Activated naive CD4-positive, alpha-beta T cell treated with anti-CD3 and anti-CD28 coated beads, Interleukin-2, amount 10 ng/mL, durations not matched to agents 7 days and 5 days (primary cell): Measurements from ENCODE around the gene SCP2.
A peak's percentile ranks its signal among the peaks of the same experiment; 100 is the strongest.
"Not testable (repeated sequence)": the region's sequence is repeated elsewhere in the genome, so short reads cannot be mapped to it uniquely, and the experiment has no call there.

Source experiments
- CTCF ChIA-PET: fragments of 350-600 bp; sonication (Branson Sonifier 250); formaldehyde crosslinking; loops from one replicate; lab custom pipeline; 2021; ENCODE audit warnings: antibody characterized with exemption; lab: Charles Lee
- DNase-seq: peaks from one replicate; pipeline ENCODE4 v3.0.0-alpha.2; 2020
- H3K27ac Mint-ChIP-seq: one replicate; pipeline ENCODE4 v1.8.0; 2021; ENCODE audit warnings: mild to moderate bottlenecking, moderate library complexity, mixed read lengths
- H3K27me3 Mint-ChIP-seq: one replicate; pipeline ENCODE4 v1.8.0; 2021; ENCODE audit warnings: mild to moderate bottlenecking, mixed read lengths
- H3K36me3 Mint-ChIP-seq: one replicate; pipeline ENCODE4 v1.8.0; 2021; ENCODE audit warnings: mixed read lengths
- H3K4me1 Mint-ChIP-seq: one replicate; pipeline ENCODE4 v1.8.0; 2021; ENCODE audit warnings: mixed read lengths
- H3K4me3 Mint-ChIP-seq: one replicate; pipeline ENCODE4 v1.8.0; 2021; ENCODE audit warnings: mild to moderate bottlenecking, moderate library complexity, mixed read lengths
- H3K9me3 Mint-ChIP-seq: one replicate; pipeline ENCODE4 v1.8.0; 2021; ENCODE audit warnings: mixed read lengths

SCP2 gene

DNA sequence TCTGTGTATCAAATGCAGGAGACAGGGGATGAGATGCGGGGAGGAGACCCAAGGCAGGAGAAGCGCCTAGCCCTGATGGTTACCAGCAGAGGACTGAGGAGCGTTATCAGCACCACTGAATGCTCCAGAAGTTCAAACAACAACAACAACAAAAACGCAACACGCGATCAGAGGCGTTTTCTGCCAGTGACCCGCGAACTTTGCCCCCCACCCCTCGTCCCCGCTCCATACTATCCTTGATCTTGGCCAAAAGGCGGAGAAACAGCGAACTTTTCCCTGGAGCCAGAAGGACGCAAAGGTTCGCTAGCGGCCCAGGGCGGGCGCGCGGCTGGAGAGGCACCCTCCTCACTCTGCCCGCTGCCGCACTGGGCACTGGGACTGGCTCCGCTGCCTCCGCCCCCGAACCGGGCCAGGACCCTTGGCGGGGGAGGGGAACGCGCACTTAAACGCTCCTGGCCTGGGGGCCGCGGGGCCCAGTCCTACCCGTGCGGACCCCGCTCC, 6.2 kb upstream of the SCP2 start:
- Mint-ChIP-seq H3K36me3 (no peaks in the 10 kb centered on the region), H3K4me3 (peak overlapping the region; percentile 51), H3K27ac (no peak overlapping the region), H3K4me1 (peaks cover 25% of the 10 kb centered on the region), H3K9me3 (no peaks in the 10 kb centered on the region), H3K27me3 (peaks cover 9% of the 10 kb centered on the region)
- DNase-seq = no peak
- CTCF ChIA-PET = interaction anchor here (1.2 to 1.9 kb wide), 4 partner anchors 16 to 260 kb away, joined by 3 to 8 read pairs (median 6); no protein-coding TSS in a partner anchor

DNA sequence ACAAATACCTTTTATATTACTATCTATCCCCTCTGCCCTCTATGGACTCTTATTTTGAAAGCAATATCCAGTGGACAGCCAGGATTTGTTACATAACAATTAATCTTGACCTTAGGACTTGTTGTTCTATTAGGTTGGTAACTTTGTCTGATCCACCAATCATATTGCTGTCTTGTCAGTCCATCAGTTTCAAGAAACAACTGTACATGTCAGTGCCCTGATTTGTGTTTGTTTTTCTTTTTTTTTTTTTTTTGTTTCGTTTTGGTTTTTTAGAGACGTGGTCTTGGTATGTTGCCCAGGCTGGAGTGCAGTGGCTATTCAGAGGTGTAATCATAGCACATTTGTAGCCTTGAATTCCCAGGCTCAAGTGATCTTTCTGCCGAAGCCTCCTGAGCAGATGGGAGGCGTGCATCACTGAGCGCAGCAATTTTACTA, 1.5 kb upstream of the SCP2 start:
- Mint-ChIP-seq H3K27me3 (peaks cover 20% of the 10 kb centered on the region), H3K27ac (no peak overlapping the region), H3K4me1 (peaks cover 27% of the 10 kb centered on the region), H3K36me3 (peaks cover 1% of the 10 kb centered on the region), H3K9me3 (no peaks in the 10 kb centered on the region), H3K4me3 (no peak overlapping the region)
- CTCF ChIA-PET = no interaction called here
- DNase-seq = no peak

DNA sequence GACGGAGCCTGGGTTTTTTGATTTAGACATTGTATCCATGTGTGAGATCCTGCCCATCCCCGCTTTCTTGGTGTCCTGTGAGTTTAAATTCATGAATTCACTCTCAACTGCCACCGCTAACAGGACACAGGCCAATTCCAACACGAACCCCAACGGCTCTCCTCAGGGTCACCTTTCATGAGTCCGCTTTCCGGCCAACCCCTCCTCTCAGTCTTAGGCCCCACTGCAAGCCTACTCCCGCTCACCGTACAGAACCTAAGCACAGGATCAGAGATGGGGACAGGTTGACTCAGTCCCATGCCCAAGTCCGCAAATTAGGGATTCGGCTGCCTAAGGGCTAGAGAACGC, 238 bp upstream of the SCP2 start:
- H3K27ac Mint-ChIP-seq = no peak overlapping the region
- peaks cover 1% of the 10 kb centered on the region for H3K36me3 Mint-ChIP-seq
- H3K9me3 Mint-ChIP-seq = no peaks in the 10 kb centered on the region
- peak overlapping the region; percentile 75 for H3K4me3 Mint-ChIP-seq
- H3K27me3 Mint-ChIP-seq = peaks cover 20% of the 10 kb centered on the region
- no peak for DNase-seq
- CTCF ChIA-PET = interaction anchor here (0.6 kb wide), 1 partner anchor 86 kb away, joined by 3 read pairs; no protein-coding TSS in a partner anchor
- H3K4me1 Mint-ChIP-seq = peaks cover 19% of the 10 kb centered on the region

DNA sequence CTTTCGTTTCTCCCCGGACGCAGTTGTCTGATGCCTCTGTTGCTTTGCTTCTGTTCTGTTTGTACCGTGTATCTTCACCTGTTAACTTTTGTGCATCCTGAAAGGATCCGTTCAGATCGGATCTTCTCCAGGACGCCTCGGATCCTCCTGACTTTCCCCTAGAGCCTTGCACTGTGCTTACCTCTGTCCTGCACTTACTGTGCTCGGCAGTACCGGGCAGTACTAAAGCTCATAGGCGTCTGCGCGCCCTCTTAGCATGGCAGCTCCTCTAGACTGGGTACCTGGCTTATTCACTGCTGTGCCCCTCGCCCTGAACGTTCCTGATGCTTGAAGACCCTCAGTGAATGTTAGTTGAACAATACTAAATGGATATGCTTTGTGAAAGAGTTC, 934 bp downstream of the SCP2 start:
- peak overlapping the region; percentile 75 for H3K4me3 Mint-ChIP-seq
- H3K27me3 Mint-ChIP-seq = peaks cover 20% of the 10 kb centered on the region
- peaks cover 14% of the 10 kb centered on the region for H3K4me1 Mint-ChIP-seq
- H3K9me3 Mint-ChIP-seq = no peaks in the 10 kb centered on the region
- H3K27ac Mint-ChIP-seq = no peak overlapping the region
- CTCF ChIA-PET = no interaction called here
- DNase-seq = no peak
- peaks cover 1% of the 10 kb centered on the region for H3K36me3 Mint-ChIP-seq

DNA sequence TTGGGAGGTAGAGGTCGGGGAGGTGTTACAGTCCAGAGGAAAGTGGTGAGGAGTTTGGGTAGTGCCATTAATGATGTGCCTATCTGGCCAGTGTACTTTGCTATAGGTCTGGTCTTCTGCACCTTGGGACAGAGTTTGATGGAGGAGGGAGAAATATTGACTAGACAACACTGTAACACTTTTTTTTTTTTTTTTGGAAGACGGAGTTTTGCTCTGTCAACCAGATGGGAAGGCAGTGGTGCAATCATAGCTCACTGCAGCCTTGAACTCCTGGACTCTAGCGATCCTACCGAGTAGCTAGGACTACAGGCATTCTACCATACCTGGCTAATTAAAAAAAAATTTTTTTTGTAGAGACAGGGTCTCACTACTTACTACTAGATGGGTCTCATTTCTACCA, 1.9 kb downstream of the SCP2 start:
- H3K36me3 Mint-ChIP-seq = peaks cover 1% of the 10 kb centered on the region
- peaks cover 20% of the 10 kb centered on the region for H3K27me3 Mint-ChIP-seq
- no peak overlapping the region for H3K4me3 Mint-ChIP-seq
- CTCF ChIA-PET = no interaction called here
- peaks cover 14% of the 10 kb centered on the region for H3K4me1 Mint-ChIP-seq
- H3K27ac Mint-ChIP-seq = no peak overlapping the region
- H3K9me3 Mint-ChIP-seq = no peaks in the 10 kb centered on the region
- no peak for DNase-seq

DNA sequence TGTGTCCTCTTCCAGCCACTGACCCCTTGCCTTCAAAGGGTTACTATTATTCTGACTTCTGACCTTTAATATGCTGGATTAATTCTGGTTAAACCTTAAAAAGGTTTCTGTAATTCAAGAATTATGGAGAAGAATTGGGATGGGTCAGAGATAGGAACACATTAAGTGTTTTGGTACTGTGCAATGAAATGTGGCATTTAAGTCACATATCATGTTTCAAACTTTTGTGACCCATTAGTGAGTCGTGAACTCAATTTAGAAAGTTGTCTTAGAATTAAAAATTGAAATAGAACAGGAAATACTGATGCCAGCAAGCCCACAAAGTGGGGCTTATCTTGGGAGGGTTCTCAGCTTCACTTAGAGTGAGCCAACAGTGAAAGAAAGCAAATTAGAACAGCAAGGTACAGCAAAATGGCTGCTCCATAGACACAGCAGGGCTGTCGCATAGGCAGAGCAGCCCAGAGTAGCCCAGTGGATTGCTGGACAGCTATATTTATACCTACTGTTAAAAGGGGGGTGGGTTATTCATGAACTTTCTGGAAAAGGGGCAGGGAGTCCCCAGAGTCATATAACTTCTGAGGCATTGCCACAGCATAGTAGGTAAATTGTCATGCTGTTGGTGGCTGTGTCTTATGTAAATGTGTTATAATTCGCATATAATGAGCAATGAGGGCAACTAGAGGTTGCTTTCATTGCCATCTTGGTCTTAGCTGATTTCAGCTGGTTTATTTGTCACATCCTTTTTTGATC, 10.5 kb downstream of the SCP2 start:
- CTCF ChIA-PET = no interaction called here
- no peaks in the 10 kb centered on the region for H3K36me3 Mint-ChIP-seq
- H3K27me3 Mint-ChIP-seq = no peaks in the 10 kb centered on the region
- no peak overlapping the region for H3K4me3 Mint-ChIP-seq
- no peaks in the 10 kb centered on the region for H3K9me3 Mint-ChIP-seq
- no peaks in the 10 kb centered on the region for H3K4me1 Mint-ChIP-seq
- no peak overlapping the region for H3K27ac Mint-ChIP-seq
- DNase-seq = no peak

DNA sequence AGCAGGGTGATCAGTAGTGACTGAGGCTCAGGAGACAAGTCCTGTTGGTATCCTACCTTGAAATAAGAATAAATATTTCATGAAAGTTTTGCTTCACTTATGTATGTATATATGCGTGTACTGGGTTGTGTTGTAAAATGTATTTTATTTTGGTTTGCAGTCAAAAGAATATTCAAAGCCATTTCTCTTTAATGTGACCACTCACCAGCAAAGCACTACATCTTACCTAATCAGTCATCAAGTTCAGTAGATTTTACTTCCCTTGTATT, 11.0 kb downstream of the SCP2 start:
- H3K4me1 Mint-ChIP-seq = no peaks in the 10 kb centered on the region
- H3K9me3 Mint-ChIP-seq = no peaks in the 10 kb centered on the region
- no peaks in the 10 kb centered on the region for H3K27me3 Mint-ChIP-seq
- CTCF ChIA-PET = no interaction called here
- no peak overlapping the region for H3K4me3 Mint-ChIP-seq
- no peaks in the 10 kb centered on the region for H3K36me3 Mint-ChIP-seq
- H3K27ac Mint-ChIP-seq = no peak overlapping the region
- DNase-seq = no peak

DNA sequence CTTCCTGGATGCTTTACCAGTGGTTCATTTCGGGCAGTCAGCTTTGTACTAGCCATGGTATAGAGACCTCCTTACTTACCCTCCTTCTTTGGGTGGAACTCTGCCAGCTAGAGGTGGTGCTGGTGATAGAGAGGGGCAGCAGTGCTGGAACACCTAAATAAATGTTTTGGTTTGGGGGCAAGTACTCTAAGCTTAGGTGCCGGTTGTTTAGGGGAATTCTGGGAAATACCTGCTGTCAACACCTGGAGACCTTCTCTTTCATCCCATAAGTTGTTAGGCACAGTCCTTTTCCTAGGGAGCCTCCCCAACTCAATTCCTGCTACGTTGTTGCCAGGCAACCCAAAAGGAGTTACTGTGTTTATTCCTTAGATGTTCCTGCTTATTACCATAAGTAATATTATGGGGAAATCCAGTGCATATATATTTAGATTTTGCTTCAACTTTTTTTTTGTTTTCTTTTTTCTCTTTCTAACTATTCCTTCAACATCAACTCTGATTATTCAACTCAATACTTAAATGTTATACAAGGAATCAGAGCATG, 16.9 kb downstream of the SCP2 start:
- Mint-ChIP-seq H3K4me1 (no peaks in the 10 kb centered on the region), H3K4me3 (no peak overlapping the region), H3K27ac (no peak overlapping the region), H3K27me3 (no peaks in the 10 kb centered on the region), H3K36me3 (no peaks in the 10 kb centered on the region), H3K9me3 (no peaks in the 10 kb centered on the region)
- CTCF ChIA-PET = no interaction called here
- DNase-seq = no peak

DNA sequence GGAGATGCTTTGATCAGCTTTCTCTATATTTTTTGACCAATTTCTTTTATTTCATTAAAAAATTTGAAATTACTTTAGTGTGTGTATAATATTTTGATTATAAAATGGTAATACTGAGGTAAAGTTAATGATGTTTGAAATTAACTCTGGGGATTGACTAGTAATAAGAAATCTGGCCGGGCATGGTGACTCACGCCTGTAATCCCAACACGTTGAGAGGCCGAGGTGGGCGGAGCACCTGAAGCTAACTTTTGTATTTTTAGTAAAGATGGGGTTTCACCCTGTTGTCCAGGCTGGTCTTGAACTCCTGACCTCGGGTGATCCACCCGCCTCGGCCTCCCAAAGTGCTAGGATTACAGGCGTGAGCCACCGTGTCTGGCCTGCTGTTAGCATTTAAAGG, 17.5 kb downstream of the SCP2 start:
- H3K36me3 Mint-ChIP-seq = peaks cover 3% of the 10 kb centered on the region
- no peaks in the 10 kb centered on the region for H3K27me3 Mint-ChIP-seq
- H3K27ac Mint-ChIP-seq = no peak overlapping the region
- no peaks in the 10 kb centered on the region for H3K9me3 Mint-ChIP-seq
- H3K4me1 Mint-ChIP-seq = no peaks in the 10 kb centered on the region
- DNase-seq = no peak
- H3K4me3 Mint-ChIP-seq = no peak overlapping the region
- CTCF ChIA-PET = no interaction called here

DNA sequence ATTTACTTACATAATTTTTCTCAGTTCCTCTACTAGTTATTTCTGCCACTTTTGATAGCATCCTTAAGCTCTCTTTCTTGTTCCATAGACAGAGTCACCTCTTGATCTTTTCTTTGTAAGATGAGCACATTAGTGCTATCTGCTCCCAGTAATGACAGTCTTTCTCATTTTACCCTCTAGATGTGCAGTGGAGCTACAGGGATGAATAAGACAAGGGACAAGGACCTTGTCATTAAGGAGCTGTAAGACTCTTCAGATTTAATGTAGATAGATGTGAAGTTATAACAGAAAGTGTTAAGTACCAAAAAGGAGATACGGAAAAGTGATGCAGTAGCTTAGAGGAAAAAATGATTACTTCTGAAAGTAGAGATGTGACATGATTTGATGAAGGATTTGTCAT, 20.4 kb downstream of the SCP2 start:
- no peak for DNase-seq
- Mint-ChIP-seq H3K4me1 (no peaks in the 10 kb centered on the region), H3K36me3 (peaks cover 3% of the 10 kb centered on the region), H3K4me3 (no peak overlapping the region), H3K27ac (no peak overlapping the region), H3K9me3 (no peaks in the 10 kb centered on the region), H3K27me3 (no peaks in the 10 kb centered on the region)
- CTCF ChIA-PET = no interaction called here

DNA sequence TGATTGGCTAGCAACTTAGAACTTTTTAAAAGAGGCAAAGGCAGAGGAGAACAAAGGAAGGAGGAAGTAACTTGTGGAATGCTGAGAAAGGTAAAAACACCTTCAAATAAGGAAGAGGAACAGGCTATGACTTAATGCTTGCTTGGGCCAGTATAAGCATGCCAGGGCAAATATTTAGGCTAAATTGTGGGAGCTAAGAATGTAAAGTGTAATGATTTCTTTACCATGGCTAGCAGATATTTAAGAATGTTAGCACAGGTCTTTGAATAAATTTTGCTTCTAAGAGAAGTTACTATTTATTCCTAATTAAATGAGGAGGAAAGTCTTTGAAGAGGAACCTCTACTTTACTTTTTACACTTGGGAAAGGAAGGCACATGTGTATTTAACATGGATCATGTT, 22.5 kb downstream of the SCP2 start:
- not testable (repeated sequence) for H3K27ac Mint-ChIP-seq, H3K4me1 Mint-ChIP-seq

DNA sequence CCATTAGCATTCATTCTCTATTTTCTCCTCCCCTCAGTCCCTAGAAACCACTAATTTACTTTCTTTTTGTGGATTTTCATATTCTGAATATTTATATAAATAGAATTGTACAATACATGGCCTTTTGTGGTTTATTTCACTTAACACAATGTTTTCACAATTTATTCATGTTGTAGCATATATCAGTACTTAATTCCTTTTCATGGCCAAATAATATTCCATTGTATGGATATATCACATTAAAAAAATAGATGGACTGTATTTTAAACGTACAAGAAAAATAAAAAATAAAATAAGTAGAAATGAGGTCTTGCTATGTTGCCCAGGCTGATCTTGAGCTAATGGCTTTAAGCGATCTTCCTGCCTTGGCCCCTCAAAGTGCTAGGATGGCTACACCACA, 25.0 kb downstream of the SCP2 start:
- Mint-ChIP-seq H3K36me3 (peaks cover 3% of the 10 kb centered on the region), H3K27me3 (no peaks in the 10 kb centered on the region), H3K9me3 (no peaks in the 10 kb centered on the region), H3K27ac (no peak overlapping the region), H3K4me3 (no peak overlapping the region), H3K4me1 (no peaks in the 10 kb centered on the region)
- CTCF ChIA-PET = no interaction called here
- no peak for DNase-seq

More for the DNA sequence above, 22.5 kb downstream of the SCP2 start:
- DNase-seq, CTCF ChIA-PET, H3K27me3 Mint-ChIP-seq, H3K9me3 Mint-ChIP-seq, H3K36me3 Mint-ChIP-seq, H3K4me3 Mint-ChIP-seq: not testable (repeated sequence)

DNA sequence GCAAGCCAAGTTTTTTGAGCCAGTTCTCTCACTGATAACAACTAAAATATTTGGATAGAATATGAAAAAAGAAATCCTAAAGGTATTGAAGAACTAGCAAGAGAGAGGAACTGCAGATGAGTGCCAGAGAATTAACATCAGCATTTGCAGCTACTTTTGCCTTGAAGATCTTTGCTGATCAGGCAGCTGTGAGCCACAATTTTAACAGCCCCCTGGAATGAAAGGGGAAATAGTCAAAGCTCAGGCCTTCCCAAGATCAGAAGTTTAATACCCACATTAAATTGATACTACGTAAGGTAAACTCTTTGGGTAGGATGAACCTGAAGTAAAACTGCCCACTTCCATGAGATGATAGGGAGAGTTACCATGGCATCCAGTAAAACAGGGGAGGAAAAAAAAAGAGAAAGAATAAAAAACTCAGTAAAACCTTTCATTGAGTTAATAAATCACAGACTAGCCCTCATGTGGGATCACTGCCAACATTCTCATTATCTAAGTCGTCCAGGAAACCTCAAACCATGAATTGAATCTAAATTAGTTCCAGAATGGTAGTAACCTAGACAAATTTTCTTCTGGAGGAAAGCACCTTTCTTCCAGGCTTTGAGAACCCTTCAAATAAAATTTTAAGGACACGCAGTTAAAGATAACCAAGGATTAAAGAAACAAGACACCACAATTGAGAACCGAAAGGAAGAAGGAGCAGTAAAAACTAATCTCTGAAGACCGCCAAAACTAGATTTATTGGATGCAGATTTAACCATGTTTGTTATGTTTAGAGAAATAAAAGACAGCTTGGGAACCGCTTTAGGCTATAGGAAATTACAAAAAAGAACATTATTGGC, 28.3 kb downstream of the SCP2 start:
- CTCF ChIA-PET = no interaction called here
- no peaks in the 10 kb centered on the region for H3K36me3 Mint-ChIP-seq
- no peaks in the 10 kb centered on the region for H3K4me1 Mint-ChIP-seq
- H3K9me3 Mint-ChIP-seq = no peaks in the 10 kb centered on the region
- H3K27ac Mint-ChIP-seq = no peak overlapping the region
- DNase-seq = no peak
- no peak overlapping the region for H3K4me3 Mint-ChIP-seq
- no peaks in the 10 kb centered on the region for H3K27me3 Mint-ChIP-seq

DNA sequence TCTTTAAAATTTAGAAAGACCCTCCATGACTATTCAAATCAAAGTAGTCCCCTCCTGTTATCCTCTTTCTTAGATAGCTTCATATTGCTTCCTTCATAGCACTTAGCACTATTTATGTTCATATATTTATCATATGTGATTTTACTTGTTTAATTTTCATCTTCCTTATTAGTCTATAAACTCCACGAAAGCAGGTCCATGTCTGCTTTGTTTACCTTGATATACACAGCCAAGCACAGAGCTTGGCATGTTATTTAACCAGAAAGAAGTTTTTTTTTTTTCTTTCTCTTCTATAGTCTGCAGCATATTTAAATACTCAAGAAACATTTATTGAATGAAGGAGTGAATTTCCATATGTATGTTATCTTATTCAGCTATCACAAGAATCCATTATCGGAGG, 36.0 kb downstream of the SCP2 start:
- H3K9me3 Mint-ChIP-seq = no peaks in the 10 kb centered on the region
- H3K4me3 Mint-ChIP-seq = no peak overlapping the region
- no peaks in the 10 kb centered on the region for H3K36me3 Mint-ChIP-seq
- CTCF ChIA-PET = interaction anchor here (1.0 kb wide), 1 partner anchor 26 kb away, joined by 3 read pairs; no protein-coding TSS in a partner anchor
- no peak overlapping the region for H3K27ac Mint-ChIP-seq
- DNase-seq = no peak
- H3K27me3 Mint-ChIP-seq = no peaks in the 10 kb centered on the region
- no peaks in the 10 kb centered on the region for H3K4me1 Mint-ChIP-seq

DNA sequence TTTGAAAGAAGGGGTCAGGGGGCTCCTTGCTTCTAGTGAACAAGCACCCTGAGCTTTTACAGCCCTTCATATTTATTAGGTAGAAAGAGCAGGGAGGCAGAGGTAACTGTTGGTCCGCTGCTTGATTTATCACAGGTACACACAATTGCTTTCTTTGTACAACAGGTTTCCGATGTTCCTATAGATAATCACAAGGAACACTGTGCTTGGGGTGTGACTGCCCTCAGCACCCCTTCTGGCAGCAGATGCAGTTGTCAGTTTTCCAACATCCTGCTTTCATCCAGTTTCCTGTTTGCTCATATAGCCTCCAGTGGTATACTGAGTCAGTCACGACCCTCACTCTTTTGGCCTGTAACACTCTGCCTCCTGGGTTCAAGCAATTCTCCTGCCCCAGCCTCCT, 40.6 kb downstream of the SCP2 start:
- Mint-ChIP-seq H3K4me1 (no peaks in the 10 kb centered on the region), H3K27me3 (no peaks in the 10 kb centered on the region), H3K36me3 (no peaks in the 10 kb centered on the region)

More for the DNA sequence above, 40.6 kb downstream of the SCP2 start:
- no peaks in the 10 kb centered on the region for H3K9me3 Mint-ChIP-seq
- CTCF ChIA-PET = no interaction called here
- no peak for DNase-seq
- no peak overlapping the region for H3K4me3 Mint-ChIP-seq
- H3K27ac Mint-ChIP-seq = no peak overlapping the region
